Activated CD8-positive, alpha-beta memory T cell treated with anti-CD3 and anti-CD28 coated beads for 36 hours (primary cell): ENCODE data around the gene ZC3H7A. TPM values are rescaled to one million over a fixed set of nuclear protein-coding genes. Genes with fewer than 3 reads are reported as not detected.

Experiments
- CTCF ChIA-PET: fragments of 350-600 bp; sonication (Branson Sonifier 250); formaldehyde crosslinking; loops from one replicate; lab custom pipeline; 2021; ENCODE audit warnings: antibody characterized with exemption; lab: Charles Lee
- POLR2A ChIA-PET: fragments of 350-600 bp; sonication (Branson Sonifier 250); formaldehyde crosslinking; loops from one replicate; lab custom pipeline; 2021; ENCODE audit warnings: antibody characterized with exemption; lab: Charles Lee
- total RNA-seq, 2 experiments: library from RNA; stranded (reverse); gene quantifications; one replicate each; pipeline ENCODE4 v1.2.3, GENCODE V29; 2021

ZC3H7A gene
- total RNA-seq, 2 experiments from 2014 or later: 50.6 to 52.0 TPM

- ChIA-PET CTCF (interaction anchor here (0.7 to 1.0 kb wide), 2 partner anchors 9 to 40 kb away, joined by 3 to 5 read pairs; no protein-coding TSS in a partner anchor), POLR2A (no interaction called here)
Measured at GRCh38 chr16:11806721-11807120, 9.7 kb upstream of the ZC3H7A start.

DNA sequence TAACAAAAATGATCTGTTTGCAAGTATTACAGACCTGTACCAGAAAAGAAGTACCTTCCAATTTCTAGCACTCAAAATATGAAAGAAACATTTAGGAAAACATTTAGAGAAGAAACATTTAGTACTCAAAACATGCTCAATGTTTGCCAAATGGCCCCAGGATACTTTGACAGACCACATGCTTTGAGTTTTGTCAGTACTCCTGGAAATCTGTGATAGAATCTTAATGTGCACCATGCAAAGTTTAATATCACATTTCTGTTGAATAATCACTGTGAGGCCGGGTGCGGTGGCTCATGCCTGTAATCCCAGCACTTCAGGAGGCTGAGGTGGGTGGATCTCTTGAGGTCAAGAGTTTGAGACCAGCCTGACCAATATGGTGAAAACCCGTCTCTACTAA is 8.5 kb upstream of the ZC3H7A start:
- POLR2A ChIA-PET: no interaction called here
- CTCF ChIA-PET: no interaction called here

DNA sequence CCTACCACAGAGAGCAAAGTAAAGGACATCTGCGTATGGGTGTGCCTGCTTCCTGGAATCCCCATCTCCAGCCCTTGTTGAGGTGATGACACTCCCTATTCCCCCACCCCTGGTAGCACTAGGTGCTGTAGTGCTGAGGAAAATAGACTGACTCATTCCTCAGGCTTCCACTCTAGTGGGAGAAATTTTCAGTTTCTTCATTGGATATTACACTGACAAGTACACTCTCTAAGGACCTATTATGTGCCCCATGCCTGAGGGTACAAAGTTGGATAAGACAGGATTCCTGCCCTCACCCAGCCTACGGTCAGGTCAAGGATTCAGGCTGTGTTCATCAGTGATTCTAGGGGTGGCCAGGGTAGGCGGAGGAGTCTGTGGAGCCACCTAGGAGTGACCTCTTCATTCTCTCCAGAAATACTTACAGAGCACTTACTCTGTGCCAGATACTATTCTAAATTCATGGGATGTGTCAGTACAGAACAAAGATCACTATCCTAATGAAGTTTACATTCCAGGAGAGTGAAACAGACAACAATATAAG is 4.5 kb upstream of the ZC3H7A start:
- CTCF ChIA-PET: no interaction called here
- POLR2A ChIA-PET: no interaction called here

DNA sequence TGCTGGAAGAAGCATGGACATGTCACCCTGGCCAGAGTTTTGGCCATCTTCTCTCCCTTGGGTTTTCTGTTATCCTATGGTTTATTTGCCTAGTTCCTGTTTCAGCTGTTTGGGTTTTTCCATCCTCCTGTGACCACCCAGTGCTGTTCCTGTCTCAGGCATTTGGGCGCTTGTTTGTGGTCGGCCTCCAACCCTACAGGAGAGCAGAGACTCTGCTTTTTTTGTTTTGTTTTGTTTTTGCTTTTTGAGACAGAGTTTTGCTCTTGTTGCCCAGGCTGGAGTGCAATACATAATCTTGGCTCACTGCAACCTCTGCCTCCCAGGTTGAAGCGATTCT is 3.3 kb upstream of the ZC3H7A start:
- POLR2A ChIA-PET: no interaction called here
- CTCF ChIA-PET: no interaction called here

DNA sequence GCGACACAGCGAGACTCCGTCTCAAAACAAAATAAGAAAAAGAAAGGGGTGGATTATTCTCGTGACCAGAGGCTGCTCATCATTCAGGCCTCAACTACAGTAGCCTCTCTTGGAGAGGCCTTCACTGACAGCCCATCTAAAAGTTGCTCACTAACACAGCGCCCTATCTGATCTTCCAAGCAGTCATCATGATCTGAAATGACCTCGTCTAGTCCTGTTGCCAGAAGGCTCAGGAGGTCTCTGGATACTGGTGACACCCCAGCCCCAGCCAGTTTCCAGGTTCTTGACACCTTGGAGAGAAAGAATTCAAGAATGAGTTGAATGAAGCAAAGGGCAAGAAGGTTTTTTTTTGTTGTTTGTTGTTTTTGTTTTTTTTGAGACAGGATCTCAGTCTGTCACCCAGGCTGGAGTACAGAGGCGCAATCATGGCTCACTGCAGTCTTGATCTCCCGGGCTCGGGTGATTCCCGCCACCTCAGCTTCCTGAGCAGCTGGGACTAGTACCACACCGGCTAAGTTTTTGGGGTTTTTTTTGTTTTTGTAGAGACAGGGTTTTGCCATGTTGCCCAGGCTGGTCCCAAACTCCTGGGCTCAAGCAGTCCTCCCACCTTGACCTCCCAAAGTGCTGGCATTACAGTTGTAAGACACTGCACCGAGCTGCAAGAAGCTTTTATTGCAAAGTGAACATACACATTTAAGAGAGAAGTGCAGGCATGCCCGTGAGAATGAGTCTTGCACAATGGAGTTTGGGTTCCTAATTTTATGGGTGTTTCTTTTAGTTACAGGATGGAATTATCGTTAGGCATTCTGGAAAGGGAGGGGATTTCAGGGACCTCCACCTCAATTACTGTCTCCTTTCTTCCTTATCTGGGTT is 2.7 kb upstream of the ZC3H7A start:
- POLR2A ChIA-PET: interaction anchor here (3.0 kb wide), 1 partner anchor 57 kb away, joined by 33 read pairs; the partner anchor contains the start of gene TXNDC11

DNA sequence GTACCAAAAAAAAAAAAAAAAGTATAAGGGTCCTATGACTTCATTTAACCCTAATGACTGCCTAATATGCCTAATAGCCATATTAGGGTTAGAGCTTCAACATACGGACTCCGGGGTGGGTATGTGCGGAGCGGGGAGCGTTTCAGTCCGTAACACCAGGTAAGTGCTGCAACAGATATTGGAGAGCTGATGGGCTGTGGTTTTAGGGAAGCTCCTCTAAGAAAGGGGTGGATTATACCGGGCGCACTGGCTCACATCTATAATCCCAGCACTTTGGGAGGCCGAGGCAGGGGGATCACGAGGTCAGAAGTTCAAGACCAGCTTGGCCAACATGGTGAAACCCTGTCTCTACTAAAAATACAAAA is 1.9 kb upstream of the ZC3H7A start:
- ChIA-PET CTCF (interaction anchor here (0.6 to 3.1 kb wide), 5 partner anchors 9 to 185 kb away, joined by 3 to 19 read pairs (median 6); partner anchors contain the start of gene TXNDC11), POLR2A (interaction anchor here (2.3 to 3.0 kb wide), 2 partner anchors 12 to 56 kb away, joined by 11 to 33 read pairs; partner anchors contain the start of gene TXNDC11)

More for the DNA sequence above, 2.7 kb upstream of the ZC3H7A start:
- CTCF ChIA-PET: interaction anchor here (1.0 kb wide), 1 partner anchor 9 kb away, joined by 3 read pairs; no protein-coding TSS in a partner anchor

DNA sequence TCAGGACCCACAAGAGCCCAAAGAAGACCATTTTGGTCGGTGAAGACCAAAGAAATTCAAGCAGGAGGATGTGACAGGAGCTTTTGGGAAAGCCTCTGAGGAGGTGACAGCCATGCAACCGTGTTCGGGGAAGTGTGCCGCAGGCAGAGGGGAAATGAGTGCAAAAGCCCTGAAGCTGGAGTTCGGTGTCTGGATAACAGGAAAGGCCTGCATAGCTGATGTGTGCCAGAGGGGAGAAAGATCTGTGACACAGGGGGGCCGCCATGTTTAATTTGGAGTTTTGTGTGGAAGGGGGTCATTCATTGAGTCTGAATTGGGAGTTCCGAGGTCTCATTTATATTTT is 870 bp upstream of the ZC3H7A start:
- ChIA-PET CTCF (interaction anchor here (0.9 to 3.1 kb wide), 13 partner anchors 11 to 402 kb away, joined by 3 to 19 read pairs (median 5); partner anchors contain the start of genes RSL1D1 and TXNDC11), POLR2A (interaction anchor here (0.6 to 3.0 kb wide), 10 partner anchors 11 to 834 kb away, joined by 3 to 33 read pairs (median 4); partner anchors contain the start of genes LITAF and TXNDC11)

DNA sequence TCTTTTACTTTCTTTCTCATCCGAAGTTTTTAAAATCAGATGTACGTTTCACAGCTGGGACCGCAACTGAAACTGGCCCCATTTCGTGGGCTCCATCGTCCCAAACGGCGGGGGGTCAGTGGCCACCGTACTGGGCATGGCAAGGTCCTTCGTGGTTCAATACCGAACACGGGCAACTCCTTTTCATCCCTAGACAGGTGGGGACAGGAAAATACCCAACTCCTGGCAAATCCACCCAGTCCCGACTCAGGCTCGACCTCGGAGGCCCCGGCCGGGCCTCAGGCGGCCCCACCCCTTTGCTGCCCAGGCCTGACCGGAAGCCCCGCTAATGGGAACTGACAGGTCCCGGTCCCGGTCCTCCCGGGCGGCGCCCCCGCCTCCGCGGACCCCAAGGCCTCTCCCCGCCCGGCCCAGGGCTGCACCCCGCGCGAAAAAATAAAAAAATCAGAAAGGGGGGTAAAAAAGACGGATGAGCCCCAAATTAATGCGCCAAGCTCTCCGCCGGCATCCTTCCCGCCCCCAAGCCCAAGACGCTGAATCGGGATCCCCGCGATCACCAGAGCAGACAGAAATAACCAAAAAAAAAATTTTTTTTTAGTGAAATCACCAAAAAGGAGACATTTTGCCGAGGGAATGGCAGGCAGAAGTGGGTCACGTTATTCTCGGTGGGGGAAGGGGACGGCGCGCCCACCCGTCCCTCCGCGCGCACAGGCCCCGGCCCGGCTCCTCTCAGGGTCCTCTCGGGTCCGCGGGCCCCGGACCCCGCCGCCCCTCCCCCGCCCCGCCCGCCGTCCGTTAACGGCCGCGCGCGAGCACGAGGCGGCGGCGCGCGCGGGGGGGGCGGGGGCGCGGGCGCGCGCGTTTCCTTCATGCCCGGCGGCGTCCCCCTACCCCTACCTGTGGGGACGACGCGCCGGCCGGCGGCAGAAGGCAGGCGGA is 562 bp downstream of the ZC3H7A start:
- ChIA-PET POLR2A (interaction anchor here (0.6 to 3.0 kb wide), 9 partner anchors 10 to 854 kb away, joined by 3 to 33 read pairs (median 6); partner anchors contain the start of genes DEXI, LITAF and TXNDC11), CTCF (interaction anchor here (1.1 to 3.1 kb wide), 13 partner anchors 10 to 107 kb away, joined by 3 to 19 read pairs (median 5); partner anchors contain the start of gene TXNDC11)

DNA sequence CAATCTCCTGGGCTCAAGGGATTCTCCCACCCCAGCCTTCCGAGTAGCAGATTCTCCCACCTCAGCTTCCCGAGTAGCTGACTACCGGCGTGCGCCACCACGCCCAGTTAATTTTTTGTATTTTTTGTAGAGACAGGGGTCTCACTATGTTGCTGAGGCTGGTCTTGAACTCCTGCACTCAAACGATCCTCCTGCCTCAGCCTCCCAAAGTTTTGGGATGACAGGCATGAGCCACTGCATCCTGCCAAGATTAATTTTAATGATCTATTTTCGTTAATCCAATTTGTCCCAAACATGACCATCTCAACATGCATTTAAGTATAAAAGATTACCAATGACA is 1.2 kb downstream of the ZC3H7A start:
- ChIA-PET CTCF (interaction anchor here (2.0 to 3.1 kb wide), 4 partner anchors 9 to 53 kb away, joined by 9 to 19 read pairs (median 14); partner anchors contain the start of gene TXNDC11), POLR2A (interaction anchor here (1.0 to 1.2 kb wide), 2 partner anchors 12 to 53 kb away, joined by 3 to 4 read pairs; partner anchors contain the start of gene TXNDC11)

GRCh38 chr16:11794996-11795886 is 1.8 kb downstream of the ZC3H7A start:
- ChIA-PET POLR2A (interaction anchor here (1.0 to 1.2 kb wide), 2 partner anchors 11 to 53 kb away, joined by 3 to 4 read pairs; partner anchors contain the start of gene TXNDC11), CTCF (interaction anchor here (2.4 kb wide), 1 partner anchor 14 kb away, joined by 9 read pairs; no protein-coding TSS in a partner anchor)

DNA sequence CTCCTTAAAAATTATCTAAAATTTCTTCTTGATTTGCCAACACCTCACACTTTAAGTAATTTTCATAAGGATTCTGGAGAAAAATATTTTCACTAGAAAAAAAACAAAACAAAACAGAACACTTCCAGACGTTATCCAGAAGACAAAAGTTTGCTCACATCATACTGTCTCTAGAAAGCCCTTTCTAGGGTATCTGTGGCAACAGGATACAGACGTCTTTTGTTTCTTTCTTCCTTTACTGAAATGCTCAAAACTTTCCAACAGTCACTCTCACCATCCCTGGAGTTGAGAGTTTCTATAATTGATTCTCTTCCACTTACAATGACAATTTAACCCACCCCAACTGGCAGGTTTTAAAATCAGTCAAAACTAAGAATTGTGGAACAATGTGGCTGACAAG is 2.6 kb downstream of the ZC3H7A start:
- POLR2A ChIA-PET: no interaction called here
- CTCF ChIA-PET: no interaction called here

- ChIA-PET CTCF (interaction anchor here (1.0 kb wide), 1 partner anchor 83 kb away, joined by 3 read pairs; no protein-coding TSS in a partner anchor), POLR2A (no interaction called here)
Measured at GRCh38 chr16:11793840-11794239, 3.2 kb downstream of the ZC3H7A start.

GRCh38 chr16:11792410-11793241 is 4.4 kb downstream of the ZC3H7A start:
- ChIA-PET CTCF (interaction anchor here (0.6 kb wide), 1 partner anchor 125 kb away, joined by 4 read pairs; no protein-coding TSS in a partner anchor), POLR2A (no interaction called here)

- POLR2A ChIA-PET: no interaction called here
- CTCF ChIA-PET: interaction anchor here (0.6 to 1.5 kb wide), 3 partner anchors 8 to 383 kb away, joined by 3 to 4 read pairs (median 3); no protein-coding TSS in a partner anchor
Measured at GRCh38 chr16:11791144-11791828, 5.8 kb downstream of the ZC3H7A start.

DNA sequence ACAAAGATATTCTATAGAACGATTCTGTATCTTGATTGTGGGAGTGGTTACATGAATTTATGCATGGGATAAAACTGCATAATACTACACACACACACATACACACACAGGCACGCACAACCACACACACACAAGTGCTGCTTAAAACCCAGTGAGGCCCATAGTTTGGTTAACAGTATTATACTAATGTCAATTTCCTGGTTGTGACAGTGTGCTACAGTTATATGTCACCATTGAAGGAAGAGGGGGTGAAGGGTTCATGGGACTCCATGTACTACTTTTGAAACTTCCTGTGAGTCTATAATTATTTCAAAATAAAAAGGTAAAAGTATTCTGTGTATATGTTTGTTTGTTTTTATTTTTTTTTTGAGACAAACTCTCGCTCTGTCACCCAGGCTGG is 8.1 kb downstream of the ZC3H7A start:
- ChIA-PET CTCF (no interaction called here), POLR2A (no interaction called here)
